HG02884 (cell line): Measurements from ENCODE around the gene MZT2B.
A peak's percentile ranks its signal among the peaks of the same experiment; 100 is the strongest.
"Not testable (repeated sequence)": the region's sequence is repeated elsewhere in the genome, so short reads cannot be mapped to it uniquely, and the experiment has no call there.

ENCODE experiments used
- ATAC-seq: cut with Tn5 transposase; IDR thresholded peaks from one replicate; pipeline ENCODE4 v1.9.1; 2021; ENCODE audit warnings: mild to moderate bottlenecking, moderate library complexity; ENCODE audit not compliant: unreplicated experiment

MZT2B gene

DNA sequence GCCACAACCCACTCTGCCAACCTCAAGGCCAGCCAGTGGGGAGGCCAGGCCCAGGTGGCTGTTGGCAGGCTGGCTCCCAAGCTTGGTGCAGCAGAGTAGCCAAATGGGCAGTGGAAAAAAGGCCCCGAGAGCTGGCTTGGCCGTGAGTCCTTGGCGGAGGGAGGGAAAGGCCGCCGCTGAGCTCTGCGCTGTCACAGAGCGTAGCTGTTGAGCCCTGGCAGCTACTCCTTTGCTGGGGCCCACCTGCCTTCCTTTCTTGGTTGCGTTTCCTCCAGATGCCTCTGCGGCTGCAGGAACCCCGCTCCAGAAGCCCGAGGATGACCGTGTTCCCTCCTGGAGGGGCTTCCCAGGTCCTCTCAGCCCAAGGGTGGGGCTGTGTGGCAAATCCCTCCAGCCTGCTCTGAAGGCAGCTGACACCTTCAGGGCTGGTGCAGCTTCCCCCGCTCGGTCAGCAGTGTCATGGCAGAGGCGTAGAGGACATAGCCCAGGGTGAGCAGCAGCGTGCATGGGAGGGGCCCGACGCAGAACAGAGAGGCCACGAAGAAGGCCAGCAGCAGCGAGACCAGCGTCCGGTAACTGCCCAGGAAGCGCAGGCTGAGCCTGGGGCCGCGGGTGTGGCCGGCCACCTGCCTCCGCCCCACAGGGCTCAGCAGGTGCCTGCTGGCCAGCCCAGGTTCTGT is 29.8 kb upstream of the MZT2B start:
- ATAC-seq: not testable (repeated sequence)

DNA sequence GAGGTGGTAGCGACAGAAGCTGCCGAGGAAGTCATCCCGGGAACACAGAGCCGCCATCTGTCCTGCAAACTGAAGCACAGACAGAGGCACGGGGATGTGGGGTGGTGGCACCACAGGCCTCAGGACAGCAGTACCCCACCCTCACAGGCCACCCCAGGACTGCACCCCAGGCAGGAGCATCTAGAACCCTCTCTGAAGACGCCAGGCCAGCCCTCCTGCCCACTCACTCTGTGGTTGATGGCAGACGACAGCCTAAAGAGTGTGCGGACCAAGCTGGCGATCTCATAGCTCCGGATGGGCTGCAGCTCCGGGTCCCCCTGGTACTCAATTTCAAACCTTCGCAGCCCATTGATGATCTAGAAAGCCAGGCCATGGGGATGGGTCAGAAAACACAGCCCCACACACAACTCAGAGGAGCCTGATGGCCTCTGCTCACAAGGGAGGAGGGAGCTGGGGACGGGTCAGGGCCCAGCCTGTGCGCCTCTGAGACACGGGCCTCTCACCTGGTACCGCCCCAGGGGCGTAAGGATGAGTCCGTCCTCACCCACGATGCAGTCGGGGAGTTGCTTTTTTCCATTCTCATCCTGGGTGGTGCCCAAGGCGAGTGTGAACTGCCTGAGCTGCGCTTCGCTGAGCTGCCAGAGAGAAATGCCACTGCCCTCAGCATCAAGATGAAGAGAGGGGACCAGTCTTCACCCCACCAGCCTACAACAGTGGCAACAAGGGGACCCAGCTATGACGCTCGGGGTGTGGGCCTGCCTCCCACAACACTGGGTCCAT is 29.1 kb upstream of the MZT2B start:
- ATAC-seq: no peak

DNA sequence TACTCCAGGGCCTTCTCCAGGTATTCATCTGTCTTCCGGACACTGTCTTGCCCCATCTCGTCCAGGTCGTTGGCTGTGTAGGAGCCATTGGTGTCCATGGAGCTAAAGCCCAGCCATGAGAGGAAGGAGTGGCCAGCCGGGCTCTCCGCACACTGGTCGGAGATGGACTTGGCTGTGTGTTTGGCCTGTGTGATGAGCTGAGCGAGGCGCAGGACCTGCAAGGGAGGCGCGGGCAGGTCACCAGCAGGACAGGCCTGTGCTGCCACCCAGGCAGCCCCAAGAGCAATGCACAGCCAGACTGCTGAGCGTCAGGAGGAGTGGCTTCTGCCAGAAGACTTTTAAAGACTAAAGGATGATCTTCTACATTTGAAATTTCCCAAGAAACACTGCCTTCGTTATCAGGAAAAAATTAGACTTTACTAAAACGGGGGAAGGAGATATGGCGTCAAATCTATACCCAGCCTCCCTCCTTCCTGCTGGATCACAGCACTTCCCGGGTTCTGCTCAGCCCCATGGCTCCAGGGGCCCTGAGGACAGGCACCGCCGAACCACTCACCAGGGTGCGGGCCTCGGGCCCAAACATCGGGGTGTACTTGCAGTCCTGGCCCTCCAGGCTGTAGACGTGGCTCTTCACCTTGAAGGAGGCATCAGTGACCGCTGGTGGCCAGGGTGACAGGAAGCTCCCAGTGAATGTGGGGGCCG is 28.2 kb upstream of the MZT2B start:
- not testable (repeated sequence) for ATAC-seq

DNA sequence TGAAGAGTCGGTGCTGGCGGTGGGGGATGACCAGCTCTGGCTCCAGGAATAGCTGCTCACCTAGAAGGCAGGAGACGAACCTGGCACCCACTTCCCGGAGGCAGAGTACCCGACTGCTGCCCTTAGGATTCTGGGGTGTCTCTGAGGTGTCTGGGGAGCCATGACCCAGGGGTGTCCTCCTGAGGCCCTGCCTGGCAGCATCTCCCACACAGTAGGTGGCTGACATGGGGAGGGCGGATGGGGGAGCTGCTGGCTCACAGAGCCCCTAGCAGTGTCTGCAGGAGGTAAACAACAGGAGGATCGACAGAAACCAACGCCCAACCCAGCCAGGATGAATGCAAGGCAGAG is 27.7 kb upstream of the MZT2B start:
- not testable (repeated sequence) for ATAC-seq

DNA sequence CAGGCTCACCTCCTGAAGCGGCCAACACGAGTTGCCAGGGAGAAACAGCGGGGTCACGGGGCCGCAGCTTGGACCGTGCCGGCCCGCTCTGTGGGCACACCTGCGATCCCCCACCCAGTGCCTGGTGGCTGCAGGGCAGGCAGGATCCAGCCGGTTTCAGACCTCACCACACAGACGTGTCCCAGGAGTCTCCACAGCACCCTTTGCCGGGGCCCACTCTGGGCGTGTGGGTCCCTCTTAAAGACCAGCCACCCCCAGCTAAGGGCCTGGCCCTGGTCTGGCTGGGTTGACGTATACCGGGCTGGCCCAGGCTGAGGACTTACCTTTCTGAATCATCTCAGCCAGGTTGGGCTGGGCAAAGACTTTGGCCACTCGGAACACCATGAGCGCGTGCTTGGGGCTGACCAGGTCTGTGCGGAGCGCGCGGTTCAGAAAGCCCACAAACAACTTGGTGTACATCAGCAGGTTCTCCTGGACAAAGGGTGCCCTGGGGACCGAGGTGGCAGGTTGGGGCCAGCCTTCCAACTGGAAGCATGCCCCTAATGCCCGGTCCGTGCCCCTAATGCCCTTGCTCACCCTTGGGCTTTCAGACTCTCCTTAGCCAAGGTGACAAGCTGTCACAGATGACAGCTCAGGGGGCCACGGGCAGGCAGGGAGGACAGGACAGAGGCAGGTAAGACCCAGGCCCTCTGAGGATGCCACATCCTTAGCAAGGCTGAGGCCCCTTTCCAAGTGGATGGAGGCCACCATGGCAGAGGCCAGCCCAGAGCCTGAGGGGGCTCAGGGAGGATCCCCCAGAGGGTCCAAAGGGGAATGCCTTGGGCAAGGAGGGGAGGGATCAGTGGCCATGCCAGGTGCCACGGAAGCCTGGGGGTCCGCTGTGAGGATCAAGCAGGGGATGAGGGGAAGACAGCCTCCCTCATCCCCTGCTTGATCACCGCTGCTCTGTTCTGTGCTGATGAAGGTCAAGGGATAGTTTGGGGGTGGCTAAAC is 27.0 kb upstream of the MZT2B start:
- no peak for ATAC-seq

DNA sequence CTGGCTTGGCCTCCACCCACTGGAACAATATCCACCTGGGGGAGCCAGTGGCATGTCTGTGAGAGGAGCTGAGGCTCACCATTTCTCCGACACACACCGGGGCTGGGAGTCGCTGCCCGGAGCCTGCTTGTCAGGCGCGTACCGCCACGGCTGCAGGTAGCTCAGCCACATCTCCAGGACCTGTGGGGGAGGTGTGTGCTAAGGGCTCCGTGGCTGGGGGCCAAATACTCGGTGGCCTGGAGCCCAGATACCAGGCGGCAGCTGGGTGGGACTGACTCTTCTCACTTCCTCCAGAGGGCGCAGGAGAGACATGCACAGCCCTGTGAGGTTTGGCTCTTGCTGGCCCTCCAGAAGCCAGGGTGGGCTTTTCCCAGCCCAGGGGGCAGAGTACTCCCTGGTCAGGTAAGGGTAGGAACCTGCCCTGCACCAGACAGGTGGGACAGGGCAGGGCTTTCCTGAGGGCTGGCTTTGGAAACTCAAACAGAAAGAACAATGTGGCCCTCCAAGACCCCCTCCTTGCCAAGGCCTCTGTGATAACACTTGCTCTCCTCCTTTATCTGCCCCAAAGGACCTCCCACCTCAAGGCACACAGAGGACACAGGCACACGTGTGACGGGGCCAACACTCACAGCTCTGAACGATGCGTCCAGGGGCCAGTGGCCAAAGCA is 26.0 kb upstream of the MZT2B start:
- ATAC-seq: not testable (repeated sequence)

DNA sequence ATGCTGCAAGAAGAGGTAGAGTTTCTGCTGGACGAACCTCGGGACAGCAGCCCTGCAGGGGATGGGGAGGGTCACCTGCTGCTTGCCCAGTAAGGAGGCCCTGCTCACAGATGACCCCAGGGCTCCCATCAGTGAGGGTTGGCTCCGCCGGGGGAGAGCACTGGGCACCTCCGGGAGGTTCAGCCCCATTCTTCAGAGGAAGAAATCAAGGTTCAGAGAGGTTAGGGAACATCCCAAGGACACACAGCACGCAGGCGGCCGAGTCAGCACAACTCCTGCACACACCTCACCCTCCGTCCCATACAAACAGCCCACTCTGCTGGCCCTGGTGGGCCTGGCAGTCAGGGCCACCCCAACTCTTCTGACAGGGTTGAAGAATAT is 25.4 kb upstream of the MZT2B start:
- no peak for ATAC-seq

DNA sequence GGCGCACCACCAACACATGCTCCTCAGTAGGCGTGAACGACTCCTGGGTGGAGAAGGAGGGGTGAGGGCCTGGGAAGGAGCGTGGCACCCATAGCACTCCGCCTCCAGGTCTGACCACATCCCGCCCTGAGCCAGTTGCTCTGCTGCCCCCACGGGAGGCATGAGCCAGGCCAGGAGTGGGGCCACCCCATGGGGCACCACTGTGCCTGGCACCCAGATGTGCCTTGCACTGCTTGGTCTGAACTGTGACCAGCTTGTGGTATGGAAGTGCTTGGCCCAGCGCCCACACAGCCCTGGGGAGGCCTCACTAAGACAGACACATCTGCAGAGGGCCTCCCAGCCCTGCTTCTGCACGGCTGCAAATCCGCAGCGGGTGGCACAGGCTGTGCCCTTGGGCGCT is 24.7 kb upstream of the MZT2B start:
- ATAC-seq: peak; percentile 31

DNA sequence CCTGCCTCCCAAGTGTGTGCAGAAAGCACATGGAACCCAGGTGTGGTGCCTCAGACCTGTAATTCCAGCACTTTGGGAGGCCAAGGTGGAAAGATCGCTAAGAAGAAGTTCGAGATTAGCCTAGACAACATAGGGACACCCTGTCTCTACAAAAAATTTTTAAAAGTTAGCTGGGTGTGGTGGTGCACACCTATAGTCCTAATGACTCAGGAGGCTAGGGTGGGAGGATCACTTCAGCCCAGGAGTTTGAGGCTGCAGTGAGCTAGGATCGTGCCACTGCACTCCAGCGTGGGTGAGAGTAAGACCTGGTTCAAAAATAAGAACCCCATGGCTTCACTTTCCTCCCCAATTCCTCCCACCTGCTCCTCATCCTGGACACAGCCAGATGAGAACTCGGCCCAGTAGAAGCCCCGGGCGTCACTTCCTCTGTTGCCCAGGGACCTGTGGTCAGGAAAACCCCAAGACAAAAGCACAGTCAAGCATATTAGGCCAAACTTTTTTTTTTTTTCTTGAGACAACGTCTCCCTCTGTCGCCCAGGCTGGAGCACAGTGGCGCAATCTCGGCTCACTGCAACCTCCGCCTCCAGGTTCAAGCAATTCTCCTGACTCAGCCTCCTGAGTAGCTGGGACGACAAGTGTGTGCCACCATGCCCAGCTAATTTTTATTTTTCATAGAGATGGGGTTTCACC is 24.1 kb upstream of the MZT2B start:
- ATAC-seq: peak; percentile 78

DNA sequence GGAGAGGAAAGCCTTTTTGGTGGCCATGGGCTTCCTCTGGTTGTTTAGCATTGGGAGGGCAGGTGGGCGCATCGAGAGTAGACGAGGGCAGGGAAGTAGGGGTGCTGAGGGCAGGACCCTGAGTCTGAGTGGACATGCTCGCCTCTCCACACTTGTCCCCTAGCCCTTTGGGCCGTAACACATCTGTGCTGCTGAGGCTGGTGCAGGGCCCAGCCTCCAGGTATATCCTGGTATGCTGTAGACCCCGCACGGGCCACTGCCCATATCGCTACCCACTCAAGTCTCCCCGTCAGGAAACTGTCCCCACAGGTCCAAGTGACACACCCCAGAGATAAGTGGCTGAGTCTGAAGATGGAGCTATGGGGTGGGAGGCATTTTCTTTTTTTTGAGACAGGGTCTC is 23.4 kb upstream of the MZT2B start:
- ATAC-seq: no peak

DNA sequence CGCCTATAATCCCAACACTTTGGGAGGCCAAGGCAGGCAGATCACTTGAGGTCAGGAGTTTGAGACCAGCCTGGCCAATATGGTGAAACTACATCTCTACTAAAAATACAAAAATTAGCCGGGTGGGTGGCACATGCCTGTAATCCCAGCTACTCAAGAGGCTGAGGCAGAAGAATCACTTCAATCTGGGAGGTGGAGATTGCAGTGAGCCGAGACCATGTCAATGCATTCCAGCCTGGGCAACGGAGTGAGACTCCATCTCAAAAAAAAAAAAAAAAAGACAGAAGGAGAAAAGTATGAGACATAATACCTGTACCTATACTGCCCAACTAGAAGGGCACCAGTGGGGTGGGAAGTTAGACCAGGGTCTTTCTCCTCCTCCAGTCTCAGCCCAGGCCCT is 22.7 kb upstream of the MZT2B start:
- not testable (repeated sequence) for ATAC-seq

DNA sequence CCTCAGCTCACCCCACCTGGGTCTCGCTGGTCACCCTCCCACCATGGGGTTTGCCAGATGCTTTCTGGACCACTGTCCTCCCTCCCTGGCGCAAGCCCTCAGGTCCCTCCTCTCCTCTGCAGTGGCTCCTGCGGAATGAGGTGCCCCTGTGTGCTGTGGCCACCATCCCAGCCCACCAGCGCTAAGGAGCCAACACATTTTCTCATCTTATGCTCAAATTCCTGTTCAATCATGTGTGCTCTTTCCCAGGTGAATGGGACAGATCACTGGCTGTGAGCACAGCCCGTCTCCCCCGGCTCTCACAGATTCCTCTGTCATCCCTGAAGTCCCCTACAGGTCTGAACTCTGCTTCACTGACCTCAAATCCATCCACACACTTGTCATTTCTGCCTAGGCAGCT is 21.9 kb upstream of the MZT2B start:
- ATAC-seq: no peak

DNA sequence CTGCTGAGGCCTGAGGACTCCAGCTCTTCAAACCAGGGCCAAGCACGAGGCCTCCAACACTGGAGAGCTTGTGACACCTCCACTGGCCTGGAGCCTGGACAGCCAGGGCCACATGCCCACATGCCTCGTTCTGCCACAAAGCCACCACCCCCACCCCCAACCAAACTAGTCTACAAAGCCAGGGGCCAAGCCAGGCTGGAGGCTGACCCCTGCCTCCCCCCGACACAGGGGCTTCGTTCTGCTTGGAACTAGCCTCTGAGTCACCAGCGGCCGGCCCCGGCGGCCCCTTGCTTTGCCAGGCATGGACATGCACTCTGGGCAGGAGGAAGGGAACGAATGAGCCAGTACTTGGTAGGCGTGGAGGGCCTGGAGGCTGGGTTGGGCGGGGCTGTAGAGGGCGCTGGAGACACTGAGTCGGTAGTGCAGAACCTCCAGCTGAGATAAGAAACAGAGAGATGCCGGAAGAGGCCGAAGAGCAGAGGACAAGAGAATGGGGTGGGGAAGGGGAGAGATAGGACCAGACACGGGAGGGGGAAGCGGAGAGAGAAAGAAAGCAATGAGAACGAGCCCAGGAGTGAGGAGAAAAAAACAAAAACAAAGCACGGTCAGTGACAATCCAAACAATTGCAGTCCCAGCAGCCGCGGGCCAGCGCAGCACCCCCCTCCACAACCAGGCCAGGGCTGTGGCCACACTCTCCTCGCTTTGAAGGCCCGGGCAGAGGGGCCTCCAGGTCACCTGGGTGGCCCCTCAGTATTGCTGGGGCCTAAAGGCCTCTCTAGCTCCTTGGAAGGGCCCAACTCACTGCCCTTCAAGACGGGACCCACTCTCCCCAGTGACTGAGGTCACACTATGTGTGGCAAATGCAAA is 21.0 kb upstream of the MZT2B start:
- not testable (repeated sequence) for ATAC-seq

DNA sequence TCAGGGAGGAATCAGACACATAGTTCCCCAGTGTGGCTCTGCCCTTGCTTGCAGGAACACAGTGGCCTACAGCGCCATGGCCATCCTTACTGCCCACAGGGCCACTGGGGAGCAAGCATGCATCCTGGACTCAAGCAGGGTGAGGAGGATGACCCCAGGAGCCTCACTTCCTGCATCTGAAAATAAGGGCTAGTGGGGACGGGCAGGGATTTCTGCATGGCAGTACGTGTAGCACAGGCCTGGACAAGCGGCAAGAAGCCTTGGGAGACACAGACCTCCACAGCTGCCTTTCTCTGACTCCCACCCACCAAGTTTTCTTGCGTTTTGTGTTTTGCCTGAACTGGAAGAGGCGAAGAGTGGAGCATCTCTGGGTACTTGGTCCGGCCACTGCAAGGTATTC is 19.6 kb upstream of the MZT2B start:
- ATAC-seq: not testable (repeated sequence)

DNA sequence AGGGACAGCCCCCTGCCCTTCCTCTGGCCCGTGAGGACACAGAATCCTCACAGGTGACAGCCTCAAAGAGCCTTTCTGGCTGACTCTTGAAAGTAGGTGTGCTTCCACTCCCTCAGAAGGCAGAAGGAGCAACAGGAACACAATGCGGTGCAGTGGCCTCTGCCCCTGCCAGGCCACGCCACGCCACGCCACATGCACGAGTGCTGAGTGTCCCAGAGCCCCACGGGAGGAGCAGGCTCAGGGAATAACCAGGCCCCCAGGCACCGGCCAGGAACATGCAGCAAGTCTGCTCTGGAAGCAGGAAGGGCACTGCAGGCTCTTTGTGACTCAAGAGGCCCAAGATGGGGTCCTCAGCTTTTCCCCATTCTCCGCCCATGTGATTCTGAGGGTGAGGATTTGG is 19.1 kb upstream of the MZT2B start:
- no peak for ATAC-seq

DNA sequence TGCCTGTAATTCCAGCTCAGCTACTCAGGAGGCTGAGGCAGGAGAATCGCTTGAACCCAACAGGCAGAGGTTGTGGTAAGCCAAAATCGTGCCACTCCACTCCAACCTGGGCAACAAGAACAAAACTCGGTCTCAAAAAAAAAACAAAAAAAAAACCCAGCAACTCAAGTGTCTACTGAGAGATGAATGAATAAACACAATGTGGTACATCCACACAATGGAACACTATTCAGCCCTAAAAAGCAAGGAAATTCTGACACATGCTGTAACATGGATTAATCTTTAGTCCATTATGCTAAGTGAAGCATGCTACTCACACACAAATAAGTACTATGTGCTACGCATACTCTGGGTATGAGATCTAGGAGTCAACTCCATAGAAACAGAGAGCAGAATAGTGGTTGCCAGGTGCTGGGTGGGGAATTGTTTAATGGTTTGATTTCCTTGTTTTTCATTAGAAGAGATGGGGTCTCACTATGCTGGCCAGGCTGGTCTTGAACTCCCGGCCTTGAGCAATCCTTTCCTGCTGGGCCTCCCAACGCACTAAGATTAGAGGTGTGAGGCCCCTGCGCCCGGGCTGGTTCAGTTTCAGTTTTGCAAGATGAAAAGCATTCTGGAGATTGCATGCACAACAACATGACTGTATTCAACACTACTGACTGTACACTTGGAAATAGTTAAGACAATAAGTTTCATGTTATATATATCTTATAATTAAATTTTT is 16.6 kb upstream of the MZT2B start:
- no peak for ATAC-seq

DNA sequence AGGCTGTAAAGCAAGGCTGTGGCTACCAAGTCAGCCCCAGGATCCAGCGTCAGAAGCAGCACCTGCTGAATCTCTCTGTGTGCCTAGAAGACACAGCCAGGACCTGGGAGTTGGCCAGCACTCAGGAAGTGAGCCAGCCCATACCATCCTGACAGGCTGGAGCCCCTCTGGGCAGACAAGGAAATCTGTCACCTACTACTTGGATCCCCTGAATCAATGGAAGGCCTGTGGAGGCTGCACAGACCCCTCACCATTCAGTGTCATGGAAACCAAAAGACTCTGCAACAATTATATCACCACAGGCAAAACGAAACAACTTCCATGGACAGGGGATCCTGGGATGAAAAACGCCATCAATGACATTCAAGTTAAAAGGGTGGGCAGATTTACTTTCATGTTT is 15.5 kb upstream of the MZT2B start:
- not testable (repeated sequence) for ATAC-seq

DNA sequence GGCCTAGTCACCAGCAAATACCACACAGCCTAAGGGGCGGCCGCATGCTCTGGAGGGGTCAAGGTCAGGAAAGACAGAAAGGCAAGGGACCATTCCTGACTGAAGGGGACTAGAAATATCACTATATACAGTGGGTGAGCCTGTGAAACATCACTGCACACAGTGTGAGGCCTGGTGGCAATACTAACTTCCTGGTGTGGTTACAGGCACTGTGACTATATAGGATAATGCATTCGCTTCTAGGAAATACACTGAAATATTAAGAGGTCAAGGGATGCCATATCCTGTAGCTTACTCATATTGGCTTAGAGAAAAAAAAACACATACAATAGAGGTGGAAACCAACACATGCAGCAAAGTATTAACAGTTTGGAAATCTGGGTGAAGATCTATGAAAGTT is 12.9 kb upstream of the MZT2B start:
- not testable (repeated sequence) for ATAC-seq
